PFSK-1 (cell line): ENCODE data around the gene HYAL3.

Experiments used
- POLR2AphosphoS5 ChIP-seq: IDR thresholded peaks from 2 replicates; pipeline ENCODE4 v1.6.1; 2012; ENCODE audit warnings: low read depth, mild to moderate bottlenecking, control low read depth, low read length, moderate library complexity
- TAF1 ChIP-seq: IDR thresholded peaks from 2 replicates; pipeline ENCODE4 v1.6.1; 2012; ENCODE audit warnings: low read length, control low read depth, borderline replicate concordance; ENCODE audit not compliant: insufficient read depth

GRCh38 chr3:50338965-50339364 is 39.8 kb upstream of the HYAL3 start:
- TF ChIP-seq POLR2AphosphoS5 (no peak), TAF1 (no peak)
